ENCODE results near the gene USH2A.

The USH2A gene

GRCh38 chr1:215963621-215964020, 459.6 kb downstream of the USH2A start:
- DNase-seq (ENCODE audit: low read depth in 2 of 3, low spot score in 1 of 3): no peak

DNA sequence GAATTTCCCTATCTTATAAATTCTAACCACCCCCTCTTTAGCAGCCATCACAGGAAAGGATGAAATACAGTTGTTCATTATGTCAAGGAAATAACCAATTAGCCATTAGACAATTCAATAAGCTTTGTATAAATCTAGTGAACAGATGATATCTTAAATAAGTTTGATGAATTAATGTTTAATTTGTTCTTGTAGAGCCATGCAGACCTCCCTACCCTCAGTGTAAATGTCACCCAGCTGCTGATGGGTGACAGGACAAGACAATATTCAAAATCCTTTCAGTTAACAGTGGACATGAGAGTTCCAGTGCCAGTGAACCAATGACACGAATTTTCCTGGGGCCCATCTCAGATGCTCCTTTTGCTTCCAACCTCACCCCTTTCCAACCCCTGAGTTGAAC, 460.2 kb downstream of the USH2A start:
- DNase-seq (ENCODE audit: low read depth in 2 of 3, low spot score in 1 of 3): no peak

- DNase-seq (ENCODE audit: low read depth in 2 of 3, low spot score in 1 of 3): no peak
Measured at GRCh38 chr1:215958841-215959240, 464.4 kb downstream of the USH2A start.

GRCh38 chr1:215957663-215958062, 465.6 kb downstream of the USH2A start:
- no peak for DNase-seq (ENCODE audit: low read depth in 2 of 3, low spot score in 1 of 3)

- DNase-seq (ENCODE audit: low read depth in 2 of 3, low spot score in 1 of 3): no peak
Measured at GRCh38 chr1:215932558-215932957, 490.7 kb downstream of the USH2A start.

GRCh38 chr1:215926670-215927069, 496.6 kb downstream of the USH2A start:
- no peak for DNase-seq (ENCODE audit: low read depth in 2 of 3, low spot score in 1 of 3)

DNA sequence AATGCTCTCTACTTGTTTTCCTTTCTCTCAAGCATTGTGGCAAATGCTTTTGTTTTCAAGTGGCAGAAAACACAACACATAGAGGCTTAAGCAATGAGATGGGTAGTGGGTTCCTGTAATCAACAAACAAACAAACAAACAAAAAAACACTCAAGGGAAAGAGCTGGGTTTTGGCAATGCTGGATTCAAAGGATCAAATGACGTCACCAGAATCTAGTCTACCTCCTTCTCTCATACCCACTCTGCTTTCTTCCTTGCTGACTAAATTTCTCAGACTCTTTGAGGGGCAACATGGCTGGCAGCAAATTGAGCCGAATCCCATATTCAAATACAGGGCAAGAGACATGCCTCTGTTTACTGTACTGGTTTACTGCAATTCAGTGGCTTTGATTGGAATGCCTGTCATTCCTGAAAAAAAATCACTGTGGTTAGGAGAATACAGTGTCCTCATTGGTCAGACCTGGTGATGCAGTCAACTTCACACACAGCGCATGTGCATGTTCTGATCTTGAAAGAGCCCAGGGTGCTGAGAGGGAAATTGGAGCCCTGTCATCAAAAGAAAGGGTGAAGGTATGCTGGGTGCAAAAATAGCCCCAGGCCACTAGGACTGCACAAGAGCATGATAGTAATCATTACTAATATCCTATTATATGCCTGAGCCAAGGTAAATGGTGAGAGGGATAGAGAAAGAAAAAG, 500.0 kb downstream of the USH2A start:
- DNase-seq (ENCODE audit: low read depth in 2 of 3, low spot score in 1 of 3): no peak

- no peak for DNase-seq (ENCODE audit: low read depth in 2 of 3, low spot score in 1 of 3)
Measured at GRCh38 chr1:215911406-215911968, 511.8 kb downstream of the USH2A start.

DNA sequence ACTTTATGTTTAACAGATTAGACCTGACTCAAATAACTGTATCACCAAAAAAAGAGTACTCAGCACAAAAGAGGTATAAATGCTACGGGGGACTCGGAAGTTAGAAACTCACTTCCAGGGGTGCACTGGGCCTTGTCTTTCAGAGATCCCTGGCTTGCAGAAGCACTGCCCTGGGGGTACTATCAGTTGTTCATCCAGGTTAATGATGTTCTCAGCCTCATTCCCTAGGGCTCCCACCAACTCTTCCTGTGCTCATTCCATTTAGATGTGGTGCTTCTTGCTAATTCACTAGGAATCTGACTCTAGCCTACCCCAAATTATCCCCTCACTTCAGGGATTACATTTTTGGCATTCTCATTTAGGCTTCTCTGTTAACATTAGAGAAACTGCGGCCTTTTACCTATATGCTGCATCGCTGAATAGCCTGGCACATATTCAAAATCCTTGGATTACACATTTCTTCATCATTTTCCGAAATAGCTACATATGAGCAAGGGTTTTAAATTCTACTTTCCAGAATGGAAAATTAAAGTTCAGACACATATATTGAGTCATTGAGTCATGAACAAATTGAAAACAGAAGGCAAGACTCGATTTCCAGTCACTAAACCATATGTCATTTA, 517.6 kb downstream of the USH2A start:
- no peak for DNase-seq (ENCODE audit: low read depth in 2 of 3, low spot score in 1 of 3)

DNA sequence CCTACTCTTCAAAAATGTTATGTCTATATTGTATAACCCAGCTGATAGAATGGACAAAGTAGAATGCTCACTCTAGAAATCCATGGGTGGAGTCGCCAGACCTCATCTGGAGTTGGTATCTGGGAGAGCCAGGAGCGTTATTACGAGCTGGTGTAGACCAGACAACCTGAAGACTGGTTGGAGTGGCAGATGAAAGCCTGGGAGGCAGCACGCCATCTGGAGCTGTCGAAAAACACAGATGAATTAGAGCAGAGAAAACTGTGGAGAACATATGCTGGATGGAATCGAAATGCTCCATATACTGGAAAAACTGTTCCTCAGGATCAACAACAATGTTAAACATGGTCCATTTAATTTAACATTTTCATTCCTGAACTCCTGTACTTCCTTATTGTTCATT, 522.6 kb downstream of the USH2A start:
- no peak for DNase-seq (ENCODE audit: low read depth in 2 of 3, low spot score in 1 of 3)

DNA sequence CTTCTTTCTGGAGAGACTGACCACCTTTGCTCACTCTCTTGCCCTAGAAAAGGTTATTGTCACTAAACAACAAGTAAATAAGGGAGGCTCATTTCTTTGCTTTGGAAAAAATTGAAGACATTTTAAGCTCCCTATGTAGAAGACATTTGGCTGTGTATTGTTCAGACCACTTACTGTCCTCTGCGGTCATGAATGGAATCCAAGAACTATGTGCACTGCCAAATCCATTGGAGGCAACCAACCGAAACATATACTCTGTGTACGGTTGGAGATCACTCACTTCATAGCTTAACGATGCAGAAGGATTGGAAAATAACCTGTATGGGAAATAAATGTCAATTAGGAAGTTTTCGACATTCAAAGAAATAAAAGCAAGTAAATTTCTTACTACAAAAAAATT, 523.3 kb downstream of the USH2A start:
- DNase-seq (ENCODE audit: low read depth in 2 of 3, low spot score in 1 of 3): no peak

DNA sequence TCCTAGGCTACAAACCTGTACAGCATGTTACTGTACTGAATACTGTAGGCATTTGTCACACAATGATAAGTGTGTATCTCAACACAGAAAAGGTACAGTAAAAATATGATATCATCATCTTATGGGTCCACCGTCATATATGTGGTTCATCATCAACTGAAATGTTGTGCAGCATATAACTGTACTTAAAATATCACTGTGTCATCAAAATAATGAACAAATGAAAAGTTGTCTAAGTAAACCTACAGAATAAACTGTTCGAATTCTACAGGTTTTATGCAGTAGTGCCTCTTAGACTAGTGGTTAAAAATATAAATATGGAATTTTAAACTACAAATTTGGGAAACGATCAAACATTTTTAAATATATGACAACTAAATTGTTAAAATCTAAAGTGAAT, 527.4 kb downstream of the USH2A start:
- no peak for DNase-seq (ENCODE audit: low read depth in 2 of 3, low spot score in 1 of 3)

GRCh38 chr1:215895276-215895675, 528.0 kb downstream of the USH2A start:
- DNase-seq (ENCODE audit: low read depth in 2 of 3, low spot score in 1 of 3): no peak

DNA sequence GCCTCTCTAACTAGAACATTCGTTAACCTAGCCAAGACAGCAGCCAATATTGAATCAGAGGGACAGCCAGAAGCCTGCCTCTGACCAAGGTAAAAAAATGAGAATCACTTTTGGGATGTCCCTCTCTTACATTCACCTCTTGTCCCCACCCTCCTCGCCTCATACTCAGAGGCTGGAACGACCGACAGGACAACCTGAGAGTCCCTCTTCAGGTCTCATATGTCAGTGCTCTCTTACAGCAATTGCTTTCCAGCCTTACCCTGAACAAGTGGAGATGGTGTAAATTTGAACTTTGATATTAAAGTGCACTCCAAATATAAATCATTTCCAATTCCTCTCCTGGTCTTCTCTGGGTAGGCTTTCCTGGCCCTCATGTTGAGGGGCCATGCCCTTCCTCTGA, 528.6 kb downstream of the USH2A start:
- DNase-seq (ENCODE audit: low read depth in 2 of 3, low spot score in 1 of 3): no peak

- no peak for DNase-seq (ENCODE audit: low read depth in 2 of 3, low spot score in 1 of 3)
Measured at GRCh38 chr1:215891266-215892057, 531.8 kb downstream of the USH2A start.

GRCh38 chr1:215890438-215890837, 532.8 kb downstream of the USH2A start:
- DNase-seq (ENCODE audit: low read depth in 2 of 3, low spot score in 1 of 3): no peak

- no peak for DNase-seq (ENCODE audit: low read depth in 2 of 3, low spot score in 1 of 3)
Measured at GRCh38 chr1:215889871-215890270, 533.4 kb downstream of the USH2A start.

- DNase-seq (ENCODE audit: low read depth in 2 of 3, low spot score in 1 of 3): no peak
Measured at GRCh38 chr1:215888159-215888558, 535.1 kb downstream of the USH2A start.

DNA sequence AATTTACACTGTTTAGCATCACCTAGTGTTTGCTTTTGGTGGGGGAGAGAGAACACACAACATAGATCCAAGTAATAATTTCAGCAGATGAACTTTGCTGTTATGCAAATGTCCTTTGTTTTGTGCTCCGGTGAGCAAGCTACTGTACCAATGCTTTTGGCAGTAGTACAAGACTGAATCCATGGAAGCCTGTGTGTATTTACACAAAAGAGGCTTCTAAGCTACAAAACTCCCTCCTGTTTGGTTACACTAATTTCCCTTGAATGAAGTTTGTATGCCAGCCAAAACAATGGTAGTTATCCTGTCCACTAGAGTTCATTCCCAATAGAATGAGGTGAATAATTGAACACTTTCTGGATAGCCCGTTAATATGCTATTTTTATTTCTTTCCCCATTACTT, 535.6 kb downstream of the USH2A start:
- no peak for DNase-seq (ENCODE audit: low read depth in 2 of 3, low spot score in 1 of 3)

DNA sequence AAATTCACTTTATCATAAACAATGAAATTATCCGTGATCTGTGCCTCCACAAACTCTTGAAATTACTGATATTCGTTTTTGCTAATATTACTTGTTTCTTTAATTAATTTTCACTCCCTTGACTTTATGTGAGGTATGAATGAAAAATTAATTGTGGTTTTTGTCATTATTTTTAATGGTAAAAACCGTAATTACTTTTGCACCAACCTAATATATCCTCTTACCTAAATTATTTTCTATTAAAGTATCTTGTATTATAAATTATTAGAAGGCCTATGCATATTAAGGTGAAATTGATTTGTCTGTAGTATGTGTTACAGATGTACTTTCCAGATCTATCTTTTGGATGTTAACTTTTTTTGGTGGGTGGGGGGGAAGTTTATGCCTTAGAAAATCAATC, 540.2 kb downstream of the USH2A start:
- DNase-seq (ENCODE audit: low read depth in 2 of 3, low spot score in 1 of 3): no peak

- no peak for DNase-seq (ENCODE audit: low read depth in 2 of 3, low spot score in 1 of 3)
Measured at GRCh38 chr1:215878843-215879242, 544.4 kb downstream of the USH2A start.

GRCh38 chr1:215878128-215878527, 545.1 kb downstream of the USH2A start:
- DNase-seq (ENCODE audit: low read depth in 2 of 3, low spot score in 1 of 3): no peak

Measured in stimulated activated CD4-positive, alpha-beta T cell treated with anti-CD3 and anti-CD28 coated beads, Interleukin-12 subunit alpha, Interleukin-12 subunit beta, amount 100 ng/mL, for 48 hours (primary cell).